Stromal cell of bone marrow (primary cell): ENCODE data around the gene SCG2.

Experiments
- DNase-seq: peaks from one replicate; pipeline ENCODE4 v3.0.0-alpha.2; 2012; ENCODE audit warnings: low read depth

Gene SCG2

GRCh38 chr2:223570784-223571183, 31.4 kb downstream of the SCG2 start:
- no peak for DNase-seq

DNA sequence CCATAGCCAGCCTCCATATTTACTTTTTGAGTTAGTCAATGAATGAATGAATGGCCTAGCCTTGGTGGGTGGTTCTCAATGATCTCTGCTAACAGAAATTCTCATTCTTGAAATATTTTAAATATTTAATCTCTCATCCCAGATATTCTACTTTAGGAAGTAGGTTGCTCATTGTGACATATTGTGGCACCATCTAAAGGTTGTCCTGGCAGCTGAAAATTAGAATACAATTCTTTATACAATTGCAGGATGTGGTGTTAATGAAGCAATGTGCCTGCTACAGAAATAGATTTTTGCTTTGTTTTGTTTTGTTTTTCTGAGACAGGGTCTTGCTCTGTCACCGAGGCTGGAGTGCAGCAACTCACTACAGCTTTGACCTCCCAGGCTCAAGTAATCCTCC, 35.8 kb downstream of the SCG2 start:
- no peak for DNase-seq

GRCh38 chr2:223563462-223563861, 38.7 kb downstream of the SCG2 start:
- peak; percentile 50 for DNase-seq

GRCh38 chr2:223562078-223562477, 40.1 kb downstream of the SCG2 start:
- DNase-seq, result no peak

GRCh38 chr2:223560749-223561435, 41.3 kb downstream of the SCG2 start:
- no peak for DNase-seq

GRCh38 chr2:223558970-223559369, 43.2 kb downstream of the SCG2 start:
- no peak for DNase-seq

- no peak for DNase-seq
These were observed 47.2 kb downstream of the SCG2 start for GRCh38 chr2:223554923-223555322.

DNA sequence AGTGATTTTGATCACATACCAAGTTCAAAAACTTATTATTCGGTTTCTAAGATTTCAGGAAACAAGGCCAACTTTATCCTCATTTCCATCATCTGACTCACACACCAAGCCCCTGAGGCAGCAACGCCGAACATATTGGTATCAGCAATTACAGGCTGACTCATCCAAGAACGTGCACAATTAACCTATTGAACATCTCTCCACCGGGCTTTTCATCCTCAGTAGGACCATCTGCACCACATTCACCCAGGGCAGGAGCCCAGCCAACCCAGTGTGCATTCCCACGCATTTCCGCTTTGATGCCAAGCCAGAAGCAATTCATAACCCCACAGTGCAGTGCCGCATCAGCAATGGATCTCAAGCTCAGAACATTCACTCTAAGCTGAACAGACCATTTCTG, 52.9 kb downstream of the SCG2 start:
- DNase-seq, result peak; percentile 53

- DNase-seq, result no peak
These were observed 54.0 kb downstream of the SCG2 start for GRCh38 chr2:223548194-223548593.
